A549 (cell line): ENCODE data around the gene SMIM21. TPM values are rescaled to one million over a fixed set of nuclear protein-coding genes. Genes with fewer than 3 reads are reported as not detected.

Experiments used
- ATAC-seq, 2 experiments: fragments of 200-7000 bp in 1 of 2; fragments of >200 bp in 1 of 2; cut with Nextera tagmentation in 1 of 2; cut with Tn5 transposase in 1 of 2; 3 replicates each; pipeline versions ENCODE4 v1.8.0 to v1.9.1; 2018 to 2020; ENCODE audit warnings: mild to moderate bottlenecking in 1 of 2, moderate library complexity in 1 of 2
- CTCF ChIA-PET: fragments of 300-600 bp; sonication (Branson Sonifier 250); formaldehyde crosslinking; extraction: SDS; loops from one replicate; lab custom pipeline; 2021; ENCODE audit warnings: antibody characterized with exemption, inconsistent platforms; lab: Yijun Ruan, JAX
- POLR2A ChIA-PET: fragments of 350-600 bp; formaldehyde crosslinking; extraction: SDS; loops from one replicate; lab custom pipeline; 2021; ENCODE audit warnings: antibody characterized with exemption, inconsistent platforms; lab: Yijun Ruan, JAX
- DNase-seq, 2 experiments: peaks; one replicate each; pipeline versions ENCODE4 v3.0.0 to v3.0.0-alpha.2; 2011 to 2016; ENCODE audit warnings: low read depth in 1 of 2, low spot score in 1 of 2
- FAIRE-seq: peaks from 2 replicates; lab custom pipeline; 2011; peaks lifted over from hg19 to GRCh38; lab: Jason Lieb, UNC
- H3K27ac ChIP-seq, 2 experiments: fragments of >200 bp; sonication (Bioruptor Twin); formaldehyde crosslinking; 3 replicates each; pipeline ENCODE4 v1.5.1; 2016 to 2017
- H3K4me1 ChIP-seq: fragments of >200 bp; sonication (Bioruptor Twin); formaldehyde crosslinking; 3 replicates; pipeline ENCODE4 v1.6.1; 2016
- H3K4me2 ChIP-seq: fragments of >200 bp; sonication (Bioruptor Twin); formaldehyde crosslinking; 3 replicates; pipeline ENCODE4 v1.6.1; 2016
- H3K4me3 ChIP-seq: fragments of >200 bp; sonication (Bioruptor Twin); formaldehyde crosslinking; 3 replicates; pipeline ENCODE4 v1.5.1; 2016
- H3K9me3 ChIP-seq: fragments of >200 bp; sonication (Bioruptor Twin); formaldehyde crosslinking; 3 replicates; pipeline ENCODE4 v1.6.1; 2016
- CBX8 ChIP-seq: fragments of 200-600 bp; sonication (generic); IDR thresholded peaks from 2 replicates; pipeline ENCODE4 v1.6.1; 2016
- CHD2 ChIP-seq: fragments of 150-350 bp; IDR thresholded peaks from 2 replicates; pipeline ENCODE4 v1.6.1; 2014; ENCODE audit warnings: low read length; ENCODE audit not compliant: partially characterized antibody
- CHD4 ChIP-seq: fragments of 200-600 bp; sonication (generic); IDR thresholded peaks from 2 replicates; pipeline ENCODE4 v1.6.1; 2016; ENCODE audit warnings: antibody characterized with exemption, mild to moderate bottlenecking, borderline replicate concordance
- CTCF ChIP-seq: fragments of >200 bp; sonication (Bioruptor Twin); formaldehyde crosslinking; IDR thresholded peaks from 3 replicates; pipeline ENCODE4 v1.5.1; 2016
- EP300 ChIP-seq, 2 experiments: fragments of >200 bp; sonication (Bioruptor Twin); formaldehyde crosslinking; IDR thresholded peaks; 2 replicates in 1 of 2; 3 replicates in 1 of 2; pipeline ENCODE4 v1.6.1; 2016 to 2017
- FOSL2 ChIP-seq, 2 experiments: fragments of 450-650 bp in 1 of 2; fragments of >200 bp in 1 of 2; sonication (Bioruptor Twin) in 1 of 2; formaldehyde crosslinking; IDR thresholded peaks; 2 replicates each; pipeline versions ENCODE4 v1.5.0 to v1.6.1; 2016 to 2020; ENCODE audit warnings: mild to moderate bottlenecking in 1 of 2, moderate library complexity in 1 of 2
- FOXS1 ChIP-seq: fragments of 250-450 bp; sonication (Bioruptor Pico); IDR thresholded peaks from 2 replicates; pipeline ENCODE4 v1.5.0; 2020; ENCODE audit warnings: mild to moderate bottlenecking, moderate library complexity
- HDAC2 ChIP-seq: fragments of 200-600 bp; sonication (generic); IDR thresholded peaks from 2 replicates; pipeline ENCODE4 v1.6.1; 2016
- HOXA7 ChIP-seq: fragments of 250-450 bp; sonication (Bioruptor Pico); IDR thresholded peaks from 2 replicates; pipeline ENCODE4 v1.5.0; 2020; ENCODE audit warnings: mild to moderate bottlenecking, moderate library complexity
- HOXB13 ChIP-seq: fragments of 250-450 bp; sonication (Bioruptor Pico); IDR thresholded peaks from 2 replicates; pipeline ENCODE4 v1.5.0; 2020; ENCODE audit warnings: low read depth, mild to moderate bottlenecking, moderate library complexity
- JUNB ChIP-seq: fragments of >200 bp; sonication (Bioruptor Twin); formaldehyde crosslinking; IDR thresholded peaks from 2 replicates; pipeline ENCODE4 v1.6.1; 2016
- KDM1A ChIP-seq: fragments of 200-600 bp; sonication (generic); IDR thresholded peaks from 2 replicates; pipeline ENCODE4 v1.6.1; 2016; ENCODE audit warnings: low read depth, mild to moderate bottlenecking
- KDM5A ChIP-seq: fragments of 200-600 bp; sonication (generic); IDR thresholded peaks from 2 replicates; pipeline ENCODE4 v1.6.1; 2016; ENCODE audit warnings: antibody characterized with exemption, mild to moderate bottlenecking
- MAFK ChIP-seq: fragments of 450-650 bp; IDR thresholded peaks from 2 replicates; pipeline ENCODE4 v1.6.1; 2014; ENCODE audit not compliant: partially characterized antibody
- MAZ ChIP-seq: fragments of 150-350 bp; IDR thresholded peaks from 2 replicates; pipeline ENCODE4 v1.6.1; 2014; ENCODE audit warnings: antibody characterized with exemption, low read depth, low read length, borderline replicate concordance
- MYC ChIP-seq: IDR thresholded peaks from 2 replicates; pipeline ENCODE4 v1.6.1; 2012; ENCODE audit warnings: mild to moderate bottlenecking, inconsistent platforms, low read length, improper control_type of control experiment, borderline replicate concordance
- NPAS2 ChIP-seq: fragments of 250-450 bp; sonication (Bioruptor Pico); IDR thresholded peaks from 2 replicates; pipeline ENCODE4 v1.8.0; 2022; ENCODE audit warnings: mild to moderate bottlenecking, moderate library complexity, borderline replicate concordance
- POLR2A ChIP-seq: IDR thresholded peaks from 2 replicates; pipeline ENCODE4 v1.6.1; 2012; ENCODE audit warnings: mild to moderate bottlenecking, low read length
- RAD21 ChIP-seq, 2 experiments: fragments of >200 bp in 1 of 2; sonication (Bioruptor Twin) in 1 of 2; formaldehyde crosslinking in 1 of 2; IDR thresholded peaks in 1 of 2; conservative IDR thresholded peaks in 1 of 2; 2 replicates in 1 of 2; 3 replicates in 1 of 2; pipeline ENCODE4 v1.6.1; 2012 to 2018; ENCODE audit warnings: inconsistent platforms in 1 of 2
- RARB ChIP-seq: fragments of 250-450 bp; sonication (Bioruptor Pico); IDR thresholded peaks from 2 replicates; pipeline ENCODE4 v1.8.0; 2021; ENCODE audit warnings: mild to moderate bottlenecking, moderate library complexity
- RFX5 ChIP-seq: fragments of 450-650 bp; IDR thresholded peaks from 2 replicates; pipeline ENCODE4 v1.7.1; 2014; ENCODE audit warnings: antibody characterized with exemption, mild to moderate bottlenecking, moderate library complexity
- SMC3 ChIP-seq: fragments of >200 bp; sonication (Bioruptor Twin); formaldehyde crosslinking; IDR thresholded peaks from 3 replicates; pipeline ENCODE4 v1.6.1; 2018; ENCODE audit warnings: inconsistent platforms
- TP53 ChIP-seq: fragments of 250-450 bp; sonication (Bioruptor Pico); IDR thresholded peaks from 2 replicates; pipeline ENCODE4 v1.5.0; 2021; ENCODE audit warnings: mild to moderate bottlenecking, moderate library complexity
- ZC3H11A ChIP-seq: fragments of 450-650 bp; IDR thresholded peaks from 2 replicates; pipeline ENCODE4 v1.6.1; 2014; ENCODE audit warnings: antibody characterized with exemption, mild to moderate bottlenecking
- ZFP36 ChIP-seq: fragments of 450-650 bp; IDR thresholded peaks from 2 replicates; pipeline ENCODE4 v1.6.1; 2014; ENCODE audit warnings: borderline replicate concordance; ENCODE audit not compliant: partially characterized antibody
- ZNF302 ChIP-seq: fragments of 250-450 bp; sonication (Bioruptor Pico); IDR thresholded peaks from 2 replicates; pipeline ENCODE4 v1.9.0; 2021; ENCODE audit warnings: inconsistent platforms, mild to moderate bottlenecking, moderate library complexity
- ZSCAN20 ChIP-seq: fragments of 250-450 bp; sonication (Bioruptor Pico); IDR thresholded peaks from 2 replicates; pipeline ENCODE4 v1.8.0; 2022; ENCODE audit warnings: mild to moderate bottlenecking, moderate library complexity
- WGBS: methylation state at CpG from one replicate; pipeline ENCODE4 v1.1.6; 2017; ENCODE audit errors: missing lambda C conversion rate; 5-methylcytosine and 5-hydroxymethylcytosine counted together
- polyA plus RNA-seq, 4 experiments: library from polyadenylated mRNA; depleted of rRNA in 3 of 4; stranded (reverse); fragments of >200 nt; fragmentation: RNase III in 1 of 4; extraction: RNeasy Plus Mini Kit Qiagen cat#74134 plus additional on column Dnase treatment in 1 of 4; gene quantifications; 2 replicates in 3 of 4; 3 replicates in 1 of 4; pipeline ENCODE4 v1.2.3, GENCODE V29; 2011 to 2017
- TF ChIP-seq, protein P1 (sequence below): IDR thresholded peaks from 2 replicates; pipeline ENCODE4 v1.6.1; 2012; ENCODE audit warnings: low read depth, borderline replicate concordance
- TF ChIP-seq, protein P2 (sequence below): IDR thresholded peaks from 2 replicates; pipeline ENCODE4 v1.6.1; 2012
- TF ChIP-seq, protein P3 (sequence below): fragments of 150-350 bp; IDR thresholded peaks from 2 replicates; pipeline ENCODE4 v1.6.1; 2014; ENCODE audit warnings: low read depth, mild to moderate bottlenecking, low read length
- TF ChIP-seq, protein P4 (sequence below): fragments of >200 bp; sonication (Bioruptor Twin); formaldehyde crosslinking; IDR thresholded peaks from 2 replicates; pipeline ENCODE4 v1.6.1; 2016

The SMIM21 gene
- polyA plus RNA-seq, 2 of the 4 experiments (the other 2 are of a cell fraction): not detected

DNA sequence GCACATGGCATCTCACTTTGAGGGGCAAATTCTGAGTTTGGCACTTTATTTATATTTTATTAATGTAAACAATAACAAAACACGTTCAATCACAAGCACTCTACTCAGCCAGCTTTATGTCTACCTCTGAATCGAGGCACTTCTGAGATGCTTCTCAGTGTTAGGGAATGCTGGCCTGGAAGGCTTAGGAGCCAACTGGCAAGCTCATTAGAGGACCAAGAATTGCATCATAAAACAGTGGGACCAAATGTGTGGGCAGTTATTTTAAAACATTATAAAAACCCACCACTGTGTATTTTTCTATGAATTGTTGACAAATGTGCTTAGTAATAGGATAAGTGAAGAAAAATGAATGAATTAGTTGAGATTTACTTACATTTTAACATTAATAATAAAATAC lies 46.8 kb upstream of the SMIM21 start (continued):
- no peak for TF ChIP-seq MYC
- TF ChIP-seq MAZ: no peak
- no peak for TF ChIP-seq FOSL2 (IDR thresholded peaks at IDR 0.05)
- no peak for TF ChIP-seq FOSL2 (CRISPR knock-in tag; IDR thresholded peaks at IDR 0.05)
- no peak for TF ChIP-seq NPAS2 (CRISPR knock-in tag)
- no peak for TF ChIP-seq FOXS1 (CRISPR knock-in tag)

DNA sequence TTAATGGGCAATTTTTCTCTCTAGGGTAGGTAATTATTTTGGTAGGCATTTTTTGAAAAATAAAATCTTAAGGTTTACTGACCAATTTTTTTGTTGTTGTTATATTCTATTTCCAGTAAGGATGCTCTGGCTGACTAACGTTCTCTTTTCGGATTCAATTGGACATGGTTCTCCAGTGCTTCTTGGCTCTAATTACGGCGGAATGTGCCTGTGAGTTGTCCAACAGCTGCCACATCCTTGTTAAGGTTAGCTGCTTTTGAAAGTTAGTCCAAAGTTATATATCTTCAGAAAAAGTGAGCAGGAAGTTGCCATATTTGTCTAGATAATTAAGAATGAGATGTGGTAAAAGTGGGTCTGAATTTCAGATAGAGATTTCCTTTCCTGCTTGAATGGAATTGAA lies 45.8 kb upstream of the SMIM21 start:
- H3K4me1 ChIP-seq: peaks cover 11% of the 10 kb centered on the region; the same call in 2 of the 3 replicates
- FAIRE-seq (no peak), ATAC-seq (no peak), DNase-seq (no peak)
- H3K4me3 ChIP-seq: no peak overlapping the region
- TF ChIP-seq CBX8: no peak
- TF ChIP-seq, protein P1, sequence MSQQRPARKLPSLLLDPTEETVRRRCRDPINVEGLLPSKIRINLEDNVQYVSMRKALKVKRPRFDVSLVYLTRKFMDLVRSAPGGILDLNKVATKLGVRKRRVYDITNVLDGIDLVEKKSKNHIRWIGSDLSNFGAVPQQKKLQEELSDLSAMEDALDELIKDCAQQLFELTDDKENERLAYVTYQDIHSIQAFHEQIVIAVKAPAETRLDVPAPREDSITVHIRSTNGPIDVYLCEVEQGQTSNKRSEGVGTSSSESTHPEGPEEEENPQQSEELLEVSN: no peak
- no peak for TF ChIP-seq RFX5
- no peak for TF ChIP-seq POLR2A
- TF ChIP-seq KDM1A: no peak
- TF ChIP-seq HOXA7 (CRISPR knock-in tag): no peak
- no peak for TF ChIP-seq HOXB13 (CRISPR knock-in tag)
- no peak for TF ChIP-seq EP300 (IDR thresholded peaks at IDR 0.05)
- TF ChIP-seq RAD21 (conservative IDR thresholded peaks at IDR 0.05 in 1 of 2, IDR thresholded peaks at IDR 0.05 in 1 of 2): no peak
- TF ChIP-seq CHD2: no peak
- no peak for TF ChIP-seq TP53
- TF ChIP-seq ZC3H11A: no peak
- TF ChIP-seq ZSCAN20: no peak
- H3K4me2 ChIP-seq: no peak overlapping the region
- WGBS: 91% methylated on average over 4 of the region's 4 CpGs
- ChIA-PET CTCF (no interaction called here), POLR2A (no interaction called here)
- H3K27ac ChIP-seq: no peak overlapping the region
- peaks cover 3% of the 10 kb centered on the region; the same call in 1 of the 3 replicates for H3K9me3 ChIP-seq

GRCh38 chr18:75472906-75473305 lies 45.4 kb upstream of the SMIM21 start:
- H3K4me2 ChIP-seq: no peak overlapping the region
- peaks cover 3% of the 10 kb centered on the region; the same call in 1 of the 3 replicates for H3K9me3 ChIP-seq
- ATAC-seq (no peak), DNase-seq (no peak), FAIRE-seq (no peak)
- POLR2A ChIA-PET: no interaction called here
- CTCF ChIA-PET: no interaction called here
- 71% methylated on average over 5 of the region's 5 CpGs for WGBS
- no peak overlapping the region for H3K4me3 ChIP-seq
- H3K4me1 ChIP-seq: peaks cover 11% of the 10 kb centered on the region; the same call in 2 of the 3 replicates
- no peak overlapping the region for H3K27ac ChIP-seq
- TF ChIP-seq ZSCAN20 (no peak), TP53 (no peak)

DNA sequence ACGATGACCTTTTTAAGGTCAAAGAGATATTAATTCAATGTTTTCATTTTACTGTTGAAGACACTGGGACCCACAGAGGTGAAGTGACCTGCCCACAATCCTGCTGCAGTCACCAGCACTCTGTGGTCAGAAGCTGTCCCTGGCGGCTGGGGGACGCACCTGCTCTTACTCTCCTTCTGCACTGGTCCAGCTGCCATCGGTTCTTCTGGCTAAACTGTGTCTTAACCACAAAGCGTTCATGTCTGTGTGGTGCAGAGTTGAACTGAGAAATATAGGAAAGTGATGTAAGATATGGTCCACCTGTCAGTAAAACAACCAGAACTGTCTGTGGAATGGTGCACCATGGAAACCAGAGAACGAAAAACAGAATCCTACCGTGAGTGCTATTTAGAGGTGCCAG lies 44.9 kb upstream of the SMIM21 start:
- ChIA-PET CTCF (no interaction called here), POLR2A (no interaction called here)
- DNase-seq (no peak), ATAC-seq (no peak), FAIRE-seq (no peak)
- peaks cover 3% of the 10 kb centered on the region; the same call in 1 of the 3 replicates for H3K9me3 ChIP-seq
- 94% methylated on average over 5 of the region's 7 CpGs for WGBS
- no peak overlapping the region for H3K4me3 ChIP-seq
- peaks cover 11% of the 10 kb centered on the region; the same call in 2 of the 3 replicates for H3K4me1 ChIP-seq
- H3K27ac ChIP-seq: no peak overlapping the region
- H3K4me2 ChIP-seq: no peak overlapping the region
- TF ChIP-seq KDM5A (no peak), CTCF (no peak), SMC3 (no peak), CHD4 (no peak), ZNF302 (CRISPR knock-in tag) (no peak), ZSCAN20 (no peak), HDAC2 (no peak), JUNB (no peak), MYC (no peak), RARB (no peak), POLR2A (no peak), ZC3H11A (no peak), MAFK (no peak), ZFP36 (no peak)
- TF ChIP-seq, protein P2, sequence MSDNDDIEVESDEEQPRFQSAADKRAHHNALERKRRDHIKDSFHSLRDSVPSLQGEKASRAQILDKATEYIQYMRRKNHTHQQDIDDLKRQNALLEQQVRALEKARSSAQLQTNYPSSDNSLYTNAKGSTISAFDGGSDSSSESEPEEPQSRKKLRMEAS: no peak
- TF ChIP-seq, protein P3, sequence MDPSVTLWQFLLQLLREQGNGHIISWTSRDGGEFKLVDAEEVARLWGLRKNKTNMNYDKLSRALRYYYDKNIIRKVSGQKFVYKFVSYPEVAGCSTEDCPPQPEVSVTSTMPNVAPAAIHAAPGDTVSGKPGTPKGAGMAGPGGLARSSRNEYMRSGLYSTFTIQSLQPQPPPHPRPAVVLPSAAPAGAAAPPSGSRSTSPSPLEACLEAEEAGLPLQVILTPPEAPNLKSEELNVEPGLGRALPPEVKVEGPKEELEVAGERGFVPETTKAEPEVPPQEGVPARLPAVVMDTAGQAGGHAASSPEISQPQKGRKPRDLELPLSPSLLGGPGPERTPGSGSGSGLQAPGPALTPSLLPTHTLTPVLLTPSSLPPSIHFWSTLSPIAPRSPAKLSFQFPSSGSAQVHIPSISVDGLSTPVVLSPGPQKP: no peak
- TF ChIP-seq, protein P4, sequence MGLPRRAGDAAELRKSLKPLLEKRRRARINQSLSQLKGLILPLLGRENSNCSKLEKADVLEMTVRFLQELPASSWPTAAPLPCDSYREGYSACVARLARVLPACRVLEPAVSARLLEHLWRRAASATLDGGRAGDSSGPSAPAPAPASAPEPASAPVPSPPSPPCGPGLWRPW: no peak
